ENCODE data around the gene LRRFIP1.

Gene LRRFIP1

DNA sequence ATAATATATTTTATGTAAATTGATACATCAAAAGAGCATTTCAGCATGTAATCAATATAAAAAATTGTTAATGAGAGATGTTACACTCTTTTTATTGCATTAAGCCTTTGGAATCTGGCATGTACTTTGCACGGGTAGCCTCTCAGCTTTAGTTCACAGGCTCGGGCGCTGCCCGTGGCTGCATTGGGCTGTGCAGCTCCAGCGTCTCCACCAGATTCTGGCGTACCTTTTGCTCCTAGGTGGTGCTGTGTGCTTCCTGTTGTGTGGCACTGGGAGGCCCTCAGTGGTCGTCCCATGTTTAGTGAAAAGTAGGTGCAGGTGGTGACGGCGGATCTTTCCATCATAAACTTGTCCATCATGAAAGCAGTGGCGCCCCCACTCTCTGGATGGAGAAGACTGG, 24.4 kb downstream of the LRRFIP1 start:
- H3K9ac ChIP-seq (ENCODE audit: low read length), result no peak overlapping the region
- no peaks in the 10 kb centered on the region for H3K36me3 ChIP-seq (replicated peaks; ENCODE audit: low read depth, low read length)
- H3K27ac ChIP-seq (ENCODE audit: low read length), result no peak overlapping the region
- no peak overlapping the region for H3K4me2 ChIP-seq (ENCODE audit: low read length)
- TF ChIP-seq EZH2phosphoT487 (IDR thresholded peaks at IDR 0.05; ENCODE audit: low read depth) (no peak), CTCF (IDR thresholded peaks at IDR 0.05; ENCODE audit: low read depth, low read length) (no peak)
- no peaks in the 10 kb centered on the region for H3K4me1 ChIP-seq (ENCODE audit: low read length)
- H3K79me2 ChIP-seq (ENCODE audit: low read length), result no peaks in the 10 kb centered on the region
- no peak overlapping the region for H2AFZ ChIP-seq (ENCODE audit: low read depth, low read length)
- no peaks in the 10 kb centered on the region for H3K27me3 ChIP-seq (ENCODE audit: low read depth, low read length)
- H4K20me1 ChIP-seq (ENCODE audit: insufficient read depth, low read length), result no peaks in the 10 kb centered on the region
- H3K9me3 ChIP-seq (ENCODE audit: insufficient read depth, low read length), result no peaks in the 10 kb centered on the region
- no peak overlapping the region for H3K4me3 ChIP-seq (ENCODE audit: low read length)

GRCh38 chr2:237652181-237652580, 24.8 kb downstream of the LRRFIP1 start:
- Histone ChIP-seq H3K79me2 (ENCODE audit: low read length) (no peaks in the 10 kb centered on the region), H3K27me3 (ENCODE audit: low read depth, low read length) (peaks cover 4% of the 10 kb centered on the region; the same call in 1 of the 2 replicates), H2AFZ (ENCODE audit: low read depth, low read length) (no peak overlapping the region), H3K36me3 (replicated peaks; ENCODE audit: low read depth, low read length) (no peaks in the 10 kb centered on the region), H3K9ac (ENCODE audit: low read length) (no peak overlapping the region), H3K4me1 (ENCODE audit: low read length) (no peaks in the 10 kb centered on the region), H3K27ac (ENCODE audit: low read length) (no peak overlapping the region), H3K4me2 (ENCODE audit: low read length) (no peak overlapping the region), H4K20me1 (ENCODE audit: insufficient read depth, low read length) (no peaks in the 10 kb centered on the region), H3K9me3 (ENCODE audit: insufficient read depth, low read length) (no peaks in the 10 kb centered on the region), H3K4me3 (ENCODE audit: low read length) (no peak overlapping the region)
- TF ChIP-seq EZH2phosphoT487 (IDR thresholded peaks at IDR 0.05; ENCODE audit: low read depth), result no peak
- no peak for TF ChIP-seq CTCF (IDR thresholded peaks at IDR 0.05; ENCODE audit: low read depth, low read length)

- Histone ChIP-seq H3K36me3 (replicated peaks; ENCODE audit: low read depth, low read length) (no peaks in the 10 kb centered on the region), H3K79me2 (ENCODE audit: low read length) (no peaks in the 10 kb centered on the region), H3K27me3 (ENCODE audit: low read depth, low read length) (peaks cover 9% of the 10 kb centered on the region), H3K9me3 (ENCODE audit: insufficient read depth, low read length) (no peaks in the 10 kb centered on the region), H3K4me3 (ENCODE audit: low read length) (no peak overlapping the region), H2AFZ (ENCODE audit: low read depth, low read length) (no peak overlapping the region), H4K20me1 (ENCODE audit: insufficient read depth, low read length) (no peaks in the 10 kb centered on the region), H3K4me1 (ENCODE audit: low read length) (no peaks in the 10 kb centered on the region), H3K4me2 (ENCODE audit: low read length) (no peak overlapping the region), H3K27ac (ENCODE audit: low read length) (no peak overlapping the region), H3K9ac (ENCODE audit: low read length) (no peak overlapping the region)
- TF ChIP-seq CTCF (IDR thresholded peaks at IDR 0.05; ENCODE audit: low read depth, low read length) (no peak), EZH2phosphoT487 (IDR thresholded peaks at IDR 0.05; ENCODE audit: low read depth) (no peak)
Measured at GRCh38 chr2:237652854-237653253, 25.5 kb downstream of the LRRFIP1 start.

DNA sequence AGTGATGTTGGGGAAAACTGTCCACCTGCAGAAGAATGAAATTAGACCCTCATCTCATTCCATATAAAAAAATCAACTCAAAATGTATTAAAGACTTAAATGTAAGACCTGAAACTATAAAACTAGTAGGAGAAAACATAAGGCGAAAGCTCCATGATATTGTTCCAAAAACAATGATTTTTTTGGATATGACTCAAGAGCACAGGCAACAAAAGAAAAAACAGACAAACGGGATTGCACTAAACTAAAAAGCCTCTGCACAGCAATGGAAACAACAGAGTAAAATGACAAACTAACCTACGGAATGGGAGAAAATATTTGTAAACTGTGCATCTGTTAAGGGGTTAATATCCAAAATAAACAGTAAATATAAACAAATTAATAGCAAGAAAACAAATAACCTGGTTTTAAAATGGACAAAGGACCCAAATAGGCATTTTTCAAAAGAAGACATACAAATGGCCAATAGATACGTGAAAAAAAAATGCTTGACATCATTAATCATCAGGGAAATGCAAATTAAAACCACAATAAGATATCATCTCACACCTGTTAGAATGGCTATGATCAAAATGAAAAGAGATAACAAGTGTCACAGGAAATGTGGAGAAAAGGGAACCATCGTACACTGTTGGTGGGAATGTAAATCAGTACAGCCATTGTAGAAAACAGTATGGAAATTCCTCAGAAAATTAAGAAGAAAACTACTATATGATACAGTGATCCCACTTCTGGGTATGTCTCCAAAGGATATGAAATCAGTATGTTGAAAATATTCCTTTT, 26.6 kb downstream of the LRRFIP1 start:
- Histone ChIP-seq H3K4me3 (ENCODE audit: low read length) (no peak overlapping the region), H3K36me3 (replicated peaks; ENCODE audit: low read depth, low read length) (no peaks in the 10 kb centered on the region), H3K4me1 (ENCODE audit: low read length) (no peaks in the 10 kb centered on the region), H3K27me3 (ENCODE audit: low read depth, low read length) (peaks cover 15% of the 10 kb centered on the region), H3K27ac (ENCODE audit: low read length) (no peak overlapping the region), H4K20me1 (ENCODE audit: insufficient read depth, low read length) (no peaks in the 10 kb centered on the region), H3K9ac (ENCODE audit: low read length) (no peak overlapping the region), H3K4me2 (ENCODE audit: low read length) (no peak overlapping the region), H3K9me3 (ENCODE audit: insufficient read depth, low read length) (no peaks in the 10 kb centered on the region), H2AFZ (ENCODE audit: low read depth, low read length) (no peak overlapping the region), H3K79me2 (ENCODE audit: low read length) (no peaks in the 10 kb centered on the region)
- TF ChIP-seq EZH2phosphoT487 (IDR thresholded peaks at IDR 0.05; ENCODE audit: low read depth), result no peak
- TF ChIP-seq CTCF (IDR thresholded peaks at IDR 0.05; ENCODE audit: low read depth, low read length), result no peak
